Parathyroid adenoma (tissue), 2 donors: ENCODE measurements around the gene IFT88.

Experiments
- H2AFZ ChIP-seq: fragments of 300-600 bp; sonication (generic); one replicate; pipeline ENCODE4 v1.7.0; 2017; ENCODE audit warnings: antibody characterized with exemption, mild to moderate bottlenecking
- H3K27ac ChIP-seq: fragments of 300-600 bp; sonication (generic); one replicate; pipeline ENCODE4 v1.7.0; 2017
- H3K27me3 ChIP-seq: fragments of 300-600 bp; sonication (generic); one replicate; pipeline ENCODE4 v1.7.0; 2017; ENCODE audit warnings: low read length; ENCODE audit not compliant: control insufficient read depth, insufficient read depth
- H3K36me3 ChIP-seq: fragments of 300-600 bp; sonication (generic); one replicate; pipeline ENCODE4 v1.7.0; 2017; ENCODE audit warnings: low read length; ENCODE audit not compliant: control insufficient read depth, insufficient read depth
- H3K4me1 ChIP-seq: fragments of 300-600 bp; sonication (generic); one replicate; pipeline ENCODE4 v1.7.0; 2017; ENCODE audit warnings: control low read depth
- H3K4me2 ChIP-seq: fragments of 300-600 bp; sonication (generic); one replicate; pipeline ENCODE4 v1.7.0; 2017; ENCODE audit warnings: low read length
- H3K4me3 ChIP-seq: fragments of 300-600 bp; sonication (generic); one replicate; pipeline ENCODE4 v1.7.0; 2017; ENCODE audit warnings: low read depth, low read length
- H3K79me2 ChIP-seq: fragments of 300-600 bp; sonication (generic); one replicate; pipeline ENCODE4 v1.7.0; 2017; ENCODE audit warnings: control low read depth
- H3K9ac ChIP-seq: fragments of 300-600 bp; sonication (generic); one replicate; pipeline ENCODE4 v1.7.0; 2017; ENCODE audit warnings: mild to moderate bottlenecking
- H3K9me3 ChIP-seq: fragments of 300-600 bp; sonication (generic); one replicate; pipeline ENCODE4 v1.7.0; 2017; ENCODE audit warnings: low read length; ENCODE audit not compliant: control insufficient read depth
- TF ChIP-seq, protein P1 (sequence below): fragments of 300-600 bp; sonication (generic); IDR thresholded peaks from one replicate; pipeline ENCODE4 v1.7.0; 2017; ENCODE audit warnings: antibody characterized with exemption, mild to moderate bottlenecking
- donor health status: primary hyperparathyroidism.

The IFT88 gene

DNA sequence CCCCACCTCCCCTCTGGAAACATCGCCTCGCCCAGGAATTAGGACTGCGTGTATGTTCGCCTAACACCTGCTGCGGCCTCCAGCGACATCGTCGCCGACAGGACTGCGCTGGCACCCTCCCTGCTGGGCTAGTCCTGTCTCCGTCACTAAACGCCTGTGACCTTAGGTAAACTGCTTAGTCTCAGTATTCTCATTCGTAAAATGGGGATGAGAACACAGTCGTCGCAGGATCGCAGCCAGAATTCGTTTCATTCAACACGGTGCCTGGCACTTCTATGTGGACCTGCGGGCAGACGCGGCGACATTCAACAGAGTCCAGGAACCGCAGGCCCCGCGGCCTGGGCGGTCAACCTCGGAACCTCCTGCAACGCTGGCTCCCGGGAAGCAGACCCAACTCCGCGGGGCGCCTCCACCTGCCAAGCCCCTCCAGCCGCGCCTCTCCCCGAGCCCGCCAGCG is 41.8 kb upstream of the IFT88 start:
- Histone ChIP-seq H2AFZ (peak overlapping the region; percentile 81), H3K4me1 (no peaks in the 10 kb centered on the region), H3K4me2 (peak overlapping the region; percentile 97), H3K27ac (no peak overlapping the region), H3K27me3 (no peaks in the 10 kb centered on the region), H3K9me3 (no peaks in the 10 kb centered on the region), H3K79me2 (no peaks in the 10 kb centered on the region), H3K9ac (no peak overlapping the region), H3K4me3 (peak overlapping the region; percentile 63), H3K36me3 (no peaks in the 10 kb centered on the region)
- TF ChIP-seq, protein P1, sequence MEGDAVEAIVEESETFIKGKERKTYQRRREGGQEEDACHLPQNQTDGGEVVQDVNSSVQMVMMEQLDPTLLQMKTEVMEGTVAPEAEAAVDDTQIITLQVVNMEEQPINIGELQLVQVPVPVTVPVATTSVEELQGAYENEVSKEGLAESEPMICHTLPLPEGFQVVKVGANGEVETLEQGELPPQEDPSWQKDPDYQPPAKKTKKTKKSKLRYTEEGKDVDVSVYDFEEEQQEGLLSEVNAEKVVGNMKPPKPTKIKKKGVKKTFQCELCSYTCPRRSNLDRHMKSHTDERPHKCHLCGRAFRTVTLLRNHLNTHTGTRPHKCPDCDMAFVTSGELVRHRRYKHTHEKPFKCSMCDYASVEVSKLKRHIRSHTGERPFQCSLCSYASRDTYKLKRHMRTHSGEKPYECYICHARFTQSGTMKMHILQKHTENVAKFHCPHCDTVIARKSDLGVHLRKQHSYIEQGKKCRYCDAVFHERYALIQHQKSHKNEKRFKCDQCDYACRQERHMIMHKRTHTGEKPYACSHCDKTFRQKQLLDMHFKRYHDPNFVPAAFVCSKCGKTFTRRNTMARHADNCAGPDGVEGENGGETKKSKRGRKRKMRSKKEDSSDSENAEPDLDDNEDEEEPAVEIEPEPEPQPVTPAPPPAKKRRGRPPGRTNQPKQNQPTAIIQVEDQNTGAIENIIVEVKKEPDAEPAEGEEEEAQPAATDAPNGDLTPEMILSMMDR = no peak

DNA sequence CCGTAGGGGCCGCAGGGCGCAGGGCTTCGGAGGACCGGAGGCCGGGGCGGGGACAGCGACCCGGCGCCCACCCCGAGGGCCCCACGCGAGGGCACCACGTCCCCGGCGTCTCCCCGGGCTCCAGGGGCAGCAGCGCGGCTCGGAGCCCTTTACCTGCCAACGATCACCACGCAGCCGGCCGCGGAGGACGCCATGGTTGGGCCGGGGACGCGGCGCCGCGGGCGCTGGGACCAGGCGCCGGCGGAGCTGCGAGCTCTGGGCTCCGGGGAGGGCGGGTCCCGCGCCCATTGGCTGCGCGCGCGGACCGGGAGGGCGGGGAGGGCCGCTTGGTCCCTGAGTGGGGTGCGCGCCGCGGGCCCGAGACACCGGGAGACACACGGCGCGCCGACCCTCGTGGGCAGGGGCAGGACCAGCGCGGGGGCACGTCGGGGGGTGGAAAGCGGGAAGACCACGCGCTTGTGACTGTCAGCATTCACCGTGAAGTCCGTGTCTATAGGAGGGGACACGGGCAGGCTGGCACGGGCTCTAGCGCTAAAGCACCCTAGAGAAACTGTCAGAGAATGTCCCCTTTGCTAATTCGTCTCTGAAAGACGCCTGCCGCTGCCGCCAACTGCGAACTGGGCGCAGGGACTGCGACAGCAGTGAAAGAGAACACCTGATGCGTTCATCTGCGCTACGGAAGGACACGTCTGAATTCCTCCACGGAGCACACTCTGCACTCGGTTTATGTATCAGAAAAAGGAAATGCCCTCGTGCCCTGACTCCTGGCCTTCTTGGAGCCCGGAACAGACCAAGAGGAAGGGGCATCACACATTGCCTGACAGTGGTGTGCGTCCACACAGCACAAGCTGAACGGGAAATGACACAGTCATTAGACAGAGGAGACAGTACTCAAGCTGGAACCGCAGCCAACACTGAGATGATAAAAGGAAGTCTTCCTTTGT is 41.1 kb upstream of the IFT88 start, which contains the start of gene CRYL1:
TSS of gene CRYL1 (minus strand) at position 257 of the 944 bp plus-strand sequence. CDS start at position 194, 63 bp downstream.
- no peaks in the 10 kb centered on the region for H3K79me2 ChIP-seq
- no peaks in the 10 kb centered on the region for H3K4me1 ChIP-seq
- H2AFZ ChIP-seq = peak within 1 kb of the TSS; percentile 83
- H3K27ac ChIP-seq = peak within 1 kb of the TSS; percentile 72
- H3K4me2 ChIP-seq = peak within 1 kb of the TSS; percentile 97
- peak within 1 kb of the TSS; percentile 63 for H3K4me3 ChIP-seq
- TF ChIP-seq, protein P1 = no peak
- no peaks in the 10 kb centered on the region for H3K9me3 ChIP-seq
- no peak within 1 kb of the TSS for H3K9ac ChIP-seq
- H3K36me3 ChIP-seq = no peaks in the 10 kb centered on the region
- no peaks in the 10 kb centered on the region for H3K27me3 ChIP-seq

DNA sequence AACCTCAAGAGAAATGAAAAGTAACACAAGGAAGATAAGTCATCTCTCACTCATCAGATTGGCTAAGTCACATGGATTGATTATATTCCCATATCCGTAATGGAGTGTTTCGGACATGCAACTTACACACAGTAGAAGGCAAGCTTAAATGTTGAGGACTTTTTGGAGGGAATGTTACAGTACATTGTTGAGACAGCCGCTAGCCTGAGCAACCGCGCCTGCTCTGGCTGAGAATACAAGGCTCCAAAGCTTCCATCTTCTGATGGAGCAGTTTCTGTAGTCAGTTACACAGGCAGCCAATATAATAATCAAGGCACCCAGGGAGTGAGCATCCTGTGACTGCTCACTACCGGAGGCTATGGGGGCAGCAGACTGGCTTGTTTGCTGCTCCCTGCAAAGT is 40.3 kb upstream of the IFT88 start:
- peak overlapping the region; percentile 63 for H3K4me3 ChIP-seq

DNA sequence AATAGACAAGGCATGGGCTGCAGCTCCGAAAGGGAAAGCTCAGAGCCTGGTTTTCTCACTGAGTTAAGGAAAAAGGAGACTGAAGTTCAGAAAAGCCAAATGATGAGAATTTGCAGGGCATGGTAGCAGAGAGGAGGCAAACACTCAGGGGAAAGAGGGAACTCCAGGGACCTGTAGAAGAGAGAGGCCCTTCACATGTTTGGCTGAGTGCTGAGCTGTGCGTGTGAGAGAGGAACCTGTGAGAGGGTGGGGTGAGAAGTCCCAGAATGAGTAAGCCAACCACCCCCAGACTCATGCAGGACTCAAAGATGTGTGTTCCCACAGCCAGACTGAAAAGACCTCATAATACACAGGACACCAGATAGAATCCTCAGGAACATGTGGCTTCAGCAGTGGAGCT is 38.5 kb upstream of the IFT88 start:
- TF ChIP-seq, protein P1 = no peak
- no peaks in the 10 kb centered on the region for H3K36me3 ChIP-seq
- no peaks in the 10 kb centered on the region for H3K79me2 ChIP-seq
- H3K27me3 ChIP-seq = no peaks in the 10 kb centered on the region
- no peak overlapping the region for H3K4me3 ChIP-seq
- no peak overlapping the region for H2AFZ ChIP-seq
- H3K9ac ChIP-seq = no peak overlapping the region
- H3K4me2 ChIP-seq = no peak overlapping the region
- H3K9me3 ChIP-seq = no peaks in the 10 kb centered on the region
- no peaks in the 10 kb centered on the region for H3K4me1 ChIP-seq
- no peak overlapping the region for H3K27ac ChIP-seq

More for the DNA sequence above, 40.3 kb upstream of the IFT88 start:
- no peaks in the 10 kb centered on the region for H3K9me3 ChIP-seq
- H3K27me3 ChIP-seq = no peaks in the 10 kb centered on the region
- no peaks in the 10 kb centered on the region for H3K36me3 ChIP-seq
- H3K27ac ChIP-seq = peak overlapping the region; percentile 51
- H2AFZ ChIP-seq = peak overlapping the region; percentile 83
- no peaks in the 10 kb centered on the region for H3K79me2 ChIP-seq
- peak overlapping the region; percentile 97 for H3K4me2 ChIP-seq
- H3K9ac ChIP-seq = no peak overlapping the region
- TF ChIP-seq, protein P1 = no peak
- no peaks in the 10 kb centered on the region for H3K4me1 ChIP-seq
